OCI-LY1 (cell line): Measurements from ENCODE around the gene CLCNKB.

Experiments used
- EZH2 ChIP-seq: fragments of 200-600 bp; sonication (generic), shearing (Covaris generic); IDR thresholded peaks from 2 replicates; pipeline ENCODE4 v1.8.0; 2017; ENCODE audit warnings: borderline replicate concordance, mixed run types, mild to moderate bottlenecking, antibody characterized with exemption, low read length, moderate library complexity, mixed read lengths
- TF ChIP-seq, protein P1 (sequence below): fragments of 200-600 bp; sonication (generic), shearing (Covaris generic); IDR thresholded peaks from 2 replicates; pipeline ENCODE4 v1.5.1; 2017; ENCODE audit warnings: mild to moderate bottlenecking, antibody characterized with exemption, low read length, moderate library complexity, mixed read lengths

DNA sequence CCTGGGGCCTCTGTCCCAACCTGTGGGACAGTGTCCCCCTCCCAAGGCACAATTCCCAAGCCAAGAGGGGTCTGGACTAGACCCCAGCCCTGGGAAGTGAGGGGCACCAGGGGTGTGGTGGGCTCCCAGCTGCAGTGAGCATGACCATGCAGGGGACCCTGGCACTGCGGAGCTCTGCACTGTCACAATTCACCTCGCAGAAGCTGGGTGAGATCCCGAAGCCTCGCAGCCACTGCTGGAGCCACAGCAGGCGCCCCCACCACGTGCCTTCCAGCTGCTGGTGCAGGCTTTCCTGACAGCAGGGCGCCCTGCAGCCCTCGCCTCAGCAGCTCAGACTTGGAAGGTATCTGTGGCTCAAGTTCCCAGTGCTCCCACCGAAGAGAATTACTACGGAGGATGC, 49.5 kb upstream of the CLCNKB start:
- TF ChIP-seq, protein P1, sequence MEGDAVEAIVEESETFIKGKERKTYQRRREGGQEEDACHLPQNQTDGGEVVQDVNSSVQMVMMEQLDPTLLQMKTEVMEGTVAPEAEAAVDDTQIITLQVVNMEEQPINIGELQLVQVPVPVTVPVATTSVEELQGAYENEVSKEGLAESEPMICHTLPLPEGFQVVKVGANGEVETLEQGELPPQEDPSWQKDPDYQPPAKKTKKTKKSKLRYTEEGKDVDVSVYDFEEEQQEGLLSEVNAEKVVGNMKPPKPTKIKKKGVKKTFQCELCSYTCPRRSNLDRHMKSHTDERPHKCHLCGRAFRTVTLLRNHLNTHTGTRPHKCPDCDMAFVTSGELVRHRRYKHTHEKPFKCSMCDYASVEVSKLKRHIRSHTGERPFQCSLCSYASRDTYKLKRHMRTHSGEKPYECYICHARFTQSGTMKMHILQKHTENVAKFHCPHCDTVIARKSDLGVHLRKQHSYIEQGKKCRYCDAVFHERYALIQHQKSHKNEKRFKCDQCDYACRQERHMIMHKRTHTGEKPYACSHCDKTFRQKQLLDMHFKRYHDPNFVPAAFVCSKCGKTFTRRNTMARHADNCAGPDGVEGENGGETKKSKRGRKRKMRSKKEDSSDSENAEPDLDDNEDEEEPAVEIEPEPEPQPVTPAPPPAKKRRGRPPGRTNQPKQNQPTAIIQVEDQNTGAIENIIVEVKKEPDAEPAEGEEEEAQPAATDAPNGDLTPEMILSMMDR = no peak
- TF ChIP-seq EZH2 = no peak
